PFSK-1 (cell line): ENCODE measurements around the gene BEST2.

Experiments used
- FOXP2 ChIP-seq: optimal IDR thresholded peaks from 2 replicates; pipeline ENCODE3; 2011; ENCODE audit warnings: borderline replicate concordance, control low read depth, inconsistent platforms; ENCODE audit not compliant: insufficient read depth; ENCODE audit errors: extremely low read length, extremely low read depth
- POLR2AphosphoS5 ChIP-seq: IDR thresholded peaks from 2 replicates; pipeline ENCODE4 v1.6.1; 2012; ENCODE audit warnings: low read depth, mild to moderate bottlenecking, control low read depth, low read length, moderate library complexity
- REST ChIP-seq, 2 experiments: IDR thresholded peaks; 2 replicates each; pipeline versions ENCODE4 v1.6.1 to v1.8.0; 2011 to 2012; ENCODE audit warnings: low read depth in 2 of 2, low read length in 2 of 2, control low read depth in 1 of 2, inconsistent platforms in 1 of 2, mild to moderate bottlenecking in 1 of 2, moderate library complexity in 1 of 2; ENCODE audit not compliant: insufficient read depth in 1 of 2
- SIN3A ChIP-seq: IDR thresholded peaks from 2 replicates; pipeline ENCODE4 v1.6.1; 2012; ENCODE audit warnings: mild to moderate bottlenecking, low read length, moderate library complexity, borderline replicate concordance; ENCODE audit not compliant: insufficient read depth
- TAF1 ChIP-seq: IDR thresholded peaks from 2 replicates; pipeline ENCODE4 v1.6.1; 2012; ENCODE audit warnings: low read length, control low read depth, borderline replicate concordance; ENCODE audit not compliant: insufficient read depth

Gene BEST2

GRCh38 chr19:12754465-12755196 lies 3.0 kb downstream of the BEST2 start:
- no peak for TF ChIP-seq SIN3A

- TF ChIP-seq FOXP2: no peak
- TF ChIP-seq SIN3A: no peak
- no peak for TF ChIP-seq REST (IDR thresholded peaks at IDR 0.05; ENCODE audit: insufficient read depth in 1 of 2, low read depth in 2 of 2, low read length in 2 of 2)
- TF ChIP-seq TAF1: no peak
- no peak for TF ChIP-seq POLR2AphosphoS5
Observed at GRCh38 chr19:12756150-12756883, 4.7 kb downstream of the BEST2 start.

DNA sequence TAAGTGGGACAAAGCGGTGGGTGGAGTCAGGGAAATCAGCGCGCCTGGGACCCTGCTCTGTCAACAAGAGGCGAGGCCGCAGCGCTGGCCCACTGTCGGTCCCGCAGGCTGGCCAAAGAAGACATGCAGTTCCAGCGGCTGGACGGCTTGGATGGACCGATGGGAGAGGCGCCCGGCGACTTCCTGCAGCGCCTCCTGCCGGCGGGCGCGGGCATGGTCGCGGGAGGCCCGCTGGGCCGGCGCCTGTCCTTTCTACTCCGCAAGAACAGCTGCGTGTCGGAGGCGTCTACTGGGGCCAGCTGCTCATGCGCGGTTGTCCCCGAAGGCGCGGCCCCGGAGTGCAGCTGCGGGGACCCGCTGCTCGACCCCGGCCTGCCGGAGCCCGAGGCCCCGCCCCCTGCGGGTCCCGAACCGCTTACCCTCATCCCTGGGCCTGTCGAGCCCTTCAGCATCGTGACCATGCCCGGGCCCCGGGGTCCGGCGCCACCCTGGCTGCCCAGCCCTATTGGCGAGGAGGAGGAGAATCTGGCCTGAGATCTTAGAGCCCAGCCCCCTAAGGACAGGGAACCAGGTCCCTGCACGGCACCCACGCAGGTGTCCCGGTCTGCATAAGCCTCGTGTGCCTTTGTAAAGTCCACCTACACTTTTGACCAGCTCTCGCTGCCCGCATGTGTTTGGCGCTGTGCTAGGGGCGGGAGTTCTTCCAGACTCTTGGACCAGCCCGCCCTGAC lies 6.1 kb downstream of the BEST2 start:
- TF ChIP-seq SIN3A (no peak), REST (IDR thresholded peaks at IDR 0.05; ENCODE audit: insufficient read depth in 1 of 2, low read depth in 2 of 2, low read length in 2 of 2) (no peak), FOXP2 (no peak), POLR2AphosphoS5 (no peak), TAF1 (no peak)

DNA sequence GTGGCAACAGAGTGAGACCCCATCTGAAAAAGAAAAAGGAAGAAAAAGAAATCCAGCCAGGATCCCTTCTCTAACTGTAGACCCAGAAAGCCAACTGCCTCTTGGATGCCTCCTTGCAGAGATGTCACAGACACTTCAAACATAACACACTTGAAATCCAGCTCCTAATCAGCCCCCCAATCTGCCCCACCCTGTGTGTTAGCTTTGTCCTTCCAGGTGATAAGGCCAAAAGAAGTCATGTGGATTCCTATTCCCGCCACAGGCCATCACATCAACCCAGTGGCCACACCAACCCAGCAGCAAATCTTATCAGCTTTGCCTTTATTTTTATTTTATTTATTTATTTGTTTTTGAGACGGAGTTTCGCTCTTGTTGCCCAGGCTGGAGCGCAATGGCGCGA lies 8.1 kb downstream of the BEST2 start:
- TF ChIP-seq TAF1 (no peak), FOXP2 (no peak), REST (IDR thresholded peaks at IDR 0.05; ENCODE audit: insufficient read depth in 1 of 2, low read depth in 2 of 2, low read length in 2 of 2) (no peak), SIN3A (no peak), POLR2AphosphoS5 (no peak)

DNA sequence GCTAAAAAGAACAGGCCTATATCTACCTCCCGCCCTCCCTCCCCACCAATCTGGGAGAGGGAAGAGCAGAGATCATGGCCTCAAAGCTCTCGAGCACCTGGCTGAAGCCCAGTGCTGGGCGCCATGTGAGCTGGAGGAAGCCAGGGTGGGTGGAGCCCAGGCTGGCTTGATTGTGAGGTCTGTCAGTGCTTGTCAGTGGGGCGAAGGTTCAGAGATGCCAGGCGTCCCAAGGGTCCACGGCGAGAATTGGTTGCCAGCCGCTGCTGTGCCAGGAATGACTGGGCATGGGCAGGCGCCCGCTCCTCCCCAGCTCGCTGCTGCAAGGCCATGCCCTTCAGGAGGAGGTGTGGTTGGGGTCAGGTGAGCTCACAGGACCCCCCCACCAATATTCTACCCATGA lies 11.5 kb downstream of the BEST2 start:
- TF ChIP-seq SIN3A: no peak
- TF ChIP-seq TAF1: no peak
- TF ChIP-seq POLR2AphosphoS5: no peak
- no peak for TF ChIP-seq REST (IDR thresholded peaks at IDR 0.05; ENCODE audit: insufficient read depth in 1 of 2, low read depth in 2 of 2, low read length in 2 of 2)
- TF ChIP-seq FOXP2: no peak
